Measurements from ENCODE around the gene CASK.

Gene CASK

GRCh38 chrX:41470706-41471105 is 452.6 kb downstream of the CASK start:
- in situ Hi-C loops (cut with HindIII; ENCODE audit: low sequenced_read_pairs), result no loop called here
- no peak for DNase-seq (ENCODE audit: low read depth)
- H3K4me3 ChIP-seq (ENCODE audit: low read depth, low read length), result no peak overlapping the region
- no peak for TF ChIP-seq CTCF (IDR thresholded peaks at IDR 0.05; ENCODE audit: low read depth, low read length, missing control alignments)

GRCh38 chrX:41468647-41469323 is 454.6 kb downstream of the CASK start:
- no peak for TF ChIP-seq CTCF (IDR thresholded peaks at IDR 0.05; ENCODE audit: low read depth, low read length, missing control alignments)
- DNase-seq (ENCODE audit: low read depth), result no peak
- no peak overlapping the region for H3K4me3 ChIP-seq (ENCODE audit: low read depth, low read length)
- in situ Hi-C loops (cut with HindIII; ENCODE audit: low sequenced_read_pairs), result no loop called here

Measured in astrocyte of the cerebellum (primary cell).